GM23338 (cell line): Measurements from ENCODE around the gene FATE1. TPM values are rescaled to one million over a fixed set of nuclear protein-coding genes. Genes with fewer than 3 reads are reported as not detected.

Experiments
- ATAC-seq: fragments of 200-7000 bp; cut with Tn5 transposase; 3 replicates; pipeline ENCODE4 v1.9.1; 2020
- DNase-seq: peaks from one replicate; pipeline ENCODE4 v3.0.0-alpha.2; 2015; ENCODE audit warnings: low spot score
- H2AFZ ChIP-seq: fragments of 200-600 bp; sonication (generic); 2 replicates; pipeline ENCODE4 v1.8.0; 2016; ENCODE audit warnings: antibody characterized with exemption, mild to moderate bottlenecking, moderate library complexity
- H3F3A ChIP-seq: fragments of 200-600 bp; sonication (generic); replicated peaks from 2 replicates; pipeline ENCODE4 v1.8.0; 2017; ENCODE audit warnings: antibody characterized with exemption, mixed run types, low read depth
- H3K27ac ChIP-seq: fragments of 200-600 bp; sonication (generic); 2 replicates; pipeline ENCODE4 v1.6.1; 2016; ENCODE audit warnings: low read depth
- H3K27me3 ChIP-seq: fragments of 200-600 bp; sonication (generic); 2 replicates; pipeline ENCODE4 v1.8.0; 2016; ENCODE audit warnings: mild to moderate bottlenecking, mixed run types, moderate library complexity; ENCODE audit not compliant: insufficient read depth
- H3K36me3 ChIP-seq: fragments of 200-600 bp; sonication (generic); 2 replicates; pipeline ENCODE4 v1.8.0; 2016; ENCODE audit warnings: mild to moderate bottlenecking; ENCODE audit not compliant: insufficient read depth
- H3K4me1 ChIP-seq: fragments of 200-600 bp; sonication (generic); 2 replicates; pipeline ENCODE4 v1.8.0; 2016; ENCODE audit warnings: mild to moderate bottlenecking, moderate library complexity; ENCODE audit not compliant: insufficient read depth
- H3K4me2 ChIP-seq: fragments of 200-600 bp; sonication (generic); 2 replicates; pipeline ENCODE4 v1.7.1; 2017; ENCODE audit warnings: mixed run types
- H3K4me3 ChIP-seq: fragments of 200-600 bp; sonication (generic); 2 replicates; pipeline ENCODE4 v1.6.1; 2016; ENCODE audit warnings: mixed run types
- H3K79me2 ChIP-seq: fragments of 200-600 bp; sonication (generic); replicated peaks from 2 replicates; pipeline ENCODE4 v1.8.0; 2017; ENCODE audit warnings: mild to moderate bottlenecking; ENCODE audit not compliant: insufficient read depth
- H3K9me2 ChIP-seq: fragments of 200-600 bp; sonication (generic); 2 replicates; pipeline ENCODE4 v1.8.0; 2017; ENCODE audit not compliant: insufficient read depth
- H4K20me1 ChIP-seq: fragments of 200-600 bp; sonication (generic); replicated peaks from 2 replicates; pipeline ENCODE4 v1.8.0; 2017; ENCODE audit warnings: mild to moderate bottlenecking; ENCODE audit not compliant: insufficient read depth
- H3K27ac Mint-ChIP-seq: 2 replicates; pipeline ENCODE4 v1.8.0; 2020; ENCODE audit warnings: inconsistent platforms, mild to moderate bottlenecking, moderate library complexity, mixed read lengths
- H3K27me3 Mint-ChIP-seq: 3 replicates; pipeline ENCODE4 v1.8.0; 2022; ENCODE audit warnings: low read depth, mild to moderate bottlenecking, moderate library complexity, mixed read lengths, inconsistent platforms; ENCODE audit not compliant: insufficient read depth, poor library complexity
- H3K36me3 Mint-ChIP-seq: 3 replicates; pipeline ENCODE4 v1.8.0; 2021; ENCODE audit warnings: low read depth, mild to moderate bottlenecking, inconsistent platforms, moderate library complexity, mixed read lengths
- H3K4me1 Mint-ChIP-seq: 3 replicates; pipeline ENCODE4 v1.8.0; 2020; ENCODE audit warnings: mild to moderate bottlenecking, inconsistent platforms, mixed read lengths
- H3K4me3 Mint-ChIP-seq: 3 replicates; pipeline ENCODE4 v1.8.0; 2021; ENCODE audit warnings: moderate library complexity, mild to moderate bottlenecking, inconsistent platforms, mixed read lengths
- H3K9me3 Mint-ChIP-seq: 3 replicates; pipeline ENCODE4 v1.8.0; 2020; ENCODE audit warnings: moderate library complexity, mild to moderate bottlenecking, inconsistent platforms, mixed read lengths
- CREB1 ChIP-seq: fragments of 250-450 bp; sonication (Bioruptor Pico); IDR thresholded peaks from 2 replicates; pipeline ENCODE4 v1.5.0; 2020; ENCODE audit warnings: low read depth, mild to moderate bottlenecking, moderate library complexity
- CTCF ChIP-seq, 2 experiments: fragments of 200-600 bp in 1 of 2; sonication (generic) in 1 of 2; conservative IDR thresholded peaks; 2 replicates each; pipeline versions ENCODE4 v1.5.1 to v1.6.1; 2016 to 2017; ENCODE audit warnings: antibody characterized with exemption in 2 of 2, low read depth in 2 of 2, mild to moderate bottlenecking in 2 of 2, moderate library complexity in 1 of 2
- EZH2 ChIP-seq: fragments of 200-600 bp; sonication (generic); IDR thresholded peaks from one replicate; pipeline ENCODE4 v1.8.0; 2017; ENCODE audit warnings: antibody characterized with exemption, mild to moderate bottlenecking, low read depth; ENCODE audit not compliant: unreplicated experiment
- EZH2phosphoT487 ChIP-seq: fragments of 200-600 bp; sonication (generic); IDR thresholded peaks from one replicate; pipeline ENCODE4 v1.8.1; 2018; ENCODE audit warnings: antibody characterized with exemption; ENCODE audit not compliant: unreplicated experiment
- JUNB ChIP-seq: IDR thresholded peaks from one replicate; pipeline ENCODE4 v1.6.1; 2016; ENCODE audit warnings: antibody characterized with exemption; ENCODE audit not compliant: unreplicated experiment
- NANOG ChIP-seq: IDR thresholded peaks from 2 replicates; pipeline ENCODE4 v1.6.1; 2016; ENCODE audit warnings: antibody characterized with exemption, borderline replicate concordance
- POLR2AphosphoS5 ChIP-seq: IDR thresholded peaks from 2 replicates; pipeline ENCODE4 v1.6.1; 2016; ENCODE audit warnings: antibody characterized with exemption, low read depth
- STAT1 ChIP-seq: IDR thresholded peaks from one replicate; pipeline ENCODE4 v1.6.1; 2016; ENCODE audit warnings: antibody characterized with exemption; ENCODE audit not compliant: unreplicated experiment
- ZNF114 ChIP-seq: fragments of 250-450 bp; sonication (Bioruptor Pico); IDR thresholded peaks from 2 replicates; pipeline ENCODE4 v1.5.0; 2020; ENCODE audit warnings: mild to moderate bottlenecking, moderate library complexity
- ZNF331 ChIP-seq: fragments of 250-450 bp; sonication (Bioruptor Pico); IDR thresholded peaks from 2 replicates; pipeline ENCODE4 v1.5.0; 2020; ENCODE audit warnings: low read depth, mild to moderate bottlenecking, moderate library complexity
- polyA plus RNA-seq: library from polyadenylated mRNA; unstranded; fragments of >200 nt; fragmentation: Nextera tagmentation; extraction: Ambion mirVana; gene quantifications from 2 replicates; pipeline ENCODE4 v1.2.1, GENCODE V29; 2016
- total RNA-seq: library from RNA; depleted of rRNA; stranded (reverse); fragments of >200 nt; shearing (Covaris generic); gene quantifications from 2 replicates; pipeline ENCODE4 v1.2.3, GENCODE V29; 2014
- TF ChIP-seq, protein P1 (sequence below): IDR thresholded peaks from 2 replicates; pipeline ENCODE4 v1.6.1; 2016; ENCODE audit warnings: antibody characterized with exemption
- TF ChIP-seq, protein P2 (sequence below): fragments of 250-450 bp; sonication (Bioruptor Pico); IDR thresholded peaks from 2 replicates; pipeline ENCODE4 v1.5.0; 2020; ENCODE audit warnings: mild to moderate bottlenecking, moderate library complexity
- TF ChIP-seq, protein P3 (sequence below): IDR thresholded peaks from one replicate; pipeline ENCODE4 v1.6.1; 2018; ENCODE audit warnings: antibody characterized with exemption; ENCODE audit not compliant: unreplicated experiment

FATE1 gene
- total and polyA plus RNA-seq, 2 experiments from 2014 or later: 0.31 TPM; not detected in 1

GRCh38 chrX:151727346-151727745 lies 11.5 kb downstream of the FATE1 start:
- Histone ChIP-seq H3K27ac (no peak overlapping the region), H3K4me2 (no peak overlapping the region), H3K4me1 (no peaks in the 10 kb centered on the region), H3K79me2 (no peaks in the 10 kb centered on the region), H3K27me3 (no peaks in the 10 kb centered on the region), H4K20me1 (no peaks in the 10 kb centered on the region), H3K4me3 (no peak overlapping the region), H3K36me3 (no peaks in the 10 kb centered on the region), H3K9me2 (no peaks in the 10 kb centered on the region), H2AFZ (no peak overlapping the region), H3F3A (no peaks in the 10 kb centered on the region)
- Mint-ChIP-seq H3K27ac (no peak overlapping the region), H3K4me1 (peaks cover 6% of the 10 kb centered on the region; the same call in 2 of the 3 replicates), H3K4me3 (no peak overlapping the region), H3K36me3 (no peaks in the 10 kb centered on the region), H3K27me3 (peaks cover 2% of the 10 kb centered on the region), H3K9me3 (no peaks in the 10 kb centered on the region; the same call in 2 of the 3 replicates)
- ATAC-seq (no peak), DNase-seq (no peak)
- TF ChIP-seq EZH2phosphoT487 (no peak), ZNF114 (CRISPR knock-in tag) (no peak), CREB1 (CRISPR knock-in tag) (no peak), CTCF (conservative IDR thresholded peaks at IDR 0.05; ENCODE audit: low read depth in 2 of 2) (no peak), STAT1 (no peak), JUNB (no peak), ZNF331 (CRISPR knock-in tag) (no peak), NANOG (no peak), POLR2AphosphoS5 (no peak), EZH2 (no peak)
- TF ChIP-seq, protein P1, sequence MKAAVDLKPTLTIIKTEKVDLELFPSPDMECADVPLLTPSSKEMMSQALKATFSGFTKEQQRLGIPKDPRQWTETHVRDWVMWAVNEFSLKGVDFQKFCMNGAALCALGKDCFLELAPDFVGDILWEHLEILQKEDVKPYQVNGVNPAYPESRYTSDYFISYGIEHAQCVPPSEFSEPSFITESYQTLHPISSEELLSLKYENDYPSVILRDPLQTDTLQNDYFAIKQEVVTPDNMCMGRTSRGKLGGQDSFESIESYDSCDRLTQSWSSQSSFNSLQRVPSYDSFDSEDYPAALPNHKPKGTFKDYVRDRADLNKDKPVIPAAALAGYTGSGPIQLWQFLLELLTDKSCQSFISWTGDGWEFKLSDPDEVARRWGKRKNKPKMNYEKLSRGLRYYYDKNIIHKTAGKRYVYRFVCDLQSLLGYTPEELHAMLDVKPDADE: no peak
- TF ChIP-seq, protein P2, sequence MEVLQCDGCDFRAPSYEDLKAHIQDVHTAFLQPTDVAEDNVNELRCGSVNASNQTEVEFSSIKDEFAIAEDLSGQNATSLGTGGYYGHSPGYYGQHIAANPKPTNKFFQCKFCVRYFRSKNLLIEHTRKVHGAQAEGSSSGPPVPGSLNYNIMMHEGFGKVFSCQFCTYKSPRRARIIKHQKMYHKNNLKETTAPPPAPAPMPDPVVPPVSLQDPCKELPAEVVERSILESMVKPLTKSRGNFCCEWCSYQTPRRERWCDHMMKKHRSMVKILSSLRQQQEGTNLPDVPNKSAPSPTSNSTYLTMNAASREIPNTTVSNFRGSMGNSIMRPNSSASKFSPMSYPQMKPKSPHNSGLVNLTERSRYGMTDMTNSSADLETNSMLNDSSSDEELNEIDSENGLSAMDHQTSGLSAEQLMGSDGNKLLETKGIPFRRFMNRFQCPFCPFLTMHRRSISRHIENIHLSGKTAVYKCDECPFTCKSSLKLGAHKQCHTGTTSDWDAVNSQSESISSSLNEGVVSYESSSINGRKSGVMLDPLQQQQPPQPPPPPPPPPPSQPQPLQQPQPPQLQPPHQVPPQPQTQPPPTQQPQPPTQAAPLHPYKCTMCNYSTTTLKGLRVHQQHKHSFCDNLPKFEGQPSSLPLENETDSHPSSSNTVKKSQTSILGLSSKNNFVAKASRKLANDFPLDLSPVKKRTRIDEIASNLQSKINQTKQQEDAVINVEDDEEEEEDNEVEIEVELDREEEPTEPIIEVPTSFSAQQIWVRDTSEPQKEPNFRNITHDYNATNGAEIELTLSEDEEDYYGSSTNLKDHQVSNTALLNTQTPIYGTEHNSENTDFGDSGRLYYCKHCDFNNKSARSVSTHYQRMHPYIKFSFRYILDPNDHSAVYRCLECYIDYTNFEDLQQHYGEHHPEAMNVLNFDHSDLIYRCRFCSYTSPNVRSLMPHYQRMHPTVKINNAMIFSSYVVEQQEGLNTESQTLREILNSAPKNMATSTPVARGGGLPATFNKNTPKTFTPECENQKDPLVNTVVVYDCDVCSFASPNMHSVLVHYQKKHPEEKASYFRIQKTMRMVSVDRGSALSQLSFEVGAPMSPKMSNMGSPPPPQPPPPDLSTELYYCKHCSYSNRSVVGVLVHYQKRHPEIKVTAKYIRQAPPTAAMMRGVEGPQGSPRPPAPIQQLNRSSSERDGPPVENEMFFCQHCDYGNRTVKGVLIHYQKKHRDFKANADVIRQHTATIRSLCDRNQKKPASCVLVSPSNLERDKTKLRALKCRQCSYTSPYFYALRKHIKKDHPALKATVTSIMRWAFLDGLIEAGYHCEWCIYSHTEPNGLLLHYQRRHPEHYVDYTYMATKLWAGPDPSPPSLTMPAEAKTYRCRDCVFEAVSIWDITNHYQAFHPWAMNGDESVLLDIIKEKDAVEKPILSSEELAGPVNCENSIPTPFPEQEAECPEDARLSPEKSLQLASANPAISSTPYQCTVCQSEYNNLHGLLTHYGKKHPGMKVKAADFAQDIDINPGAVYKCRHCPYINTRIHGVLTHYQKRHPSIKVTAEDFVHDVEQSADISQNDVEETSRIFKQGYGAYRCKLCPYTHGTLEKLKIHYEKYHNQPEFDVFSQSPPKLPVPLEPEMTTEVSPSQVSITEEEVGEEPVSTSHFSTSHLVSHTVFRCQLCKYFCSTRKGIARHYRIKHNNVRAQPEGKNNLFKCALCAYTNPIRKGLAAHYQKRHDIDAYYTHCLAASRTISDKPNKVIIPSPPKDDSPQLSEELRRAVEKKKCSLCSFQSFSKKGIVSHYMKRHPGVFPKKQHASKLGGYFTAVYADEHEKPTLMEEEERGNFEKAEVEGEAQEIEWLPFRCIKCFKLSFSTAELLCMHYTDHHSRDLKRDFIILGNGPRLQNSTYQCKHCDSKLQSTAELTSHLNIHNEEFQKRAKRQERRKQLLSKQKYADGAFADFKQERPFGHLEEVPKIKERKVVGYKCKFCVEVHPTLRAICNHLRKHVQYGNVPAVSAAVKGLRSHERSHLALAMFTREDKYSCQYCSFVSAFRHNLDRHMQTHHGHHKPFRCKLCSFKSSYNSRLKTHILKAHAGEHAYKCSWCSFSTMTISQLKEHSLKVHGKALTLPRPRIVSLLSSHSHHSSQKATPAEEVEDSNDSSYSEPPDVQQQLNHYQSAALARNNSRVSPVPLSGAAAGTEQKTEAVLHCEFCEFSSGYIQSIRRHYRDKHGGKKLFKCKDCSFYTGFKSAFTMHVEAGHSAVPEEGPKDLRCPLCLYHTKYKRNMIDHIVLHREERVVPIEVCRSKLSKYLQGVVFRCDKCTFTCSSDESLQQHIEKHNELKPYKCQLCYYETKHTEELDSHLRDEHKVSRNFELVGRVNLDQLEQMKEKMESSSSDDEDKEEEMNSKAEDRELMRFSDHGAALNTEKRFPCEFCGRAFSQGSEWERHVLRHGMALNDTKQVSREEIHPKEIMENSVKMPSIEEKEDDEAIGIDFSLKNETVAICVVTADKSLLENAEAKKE (CRISPR knock-in tag): no peak
- TF ChIP-seq, protein P3, sequence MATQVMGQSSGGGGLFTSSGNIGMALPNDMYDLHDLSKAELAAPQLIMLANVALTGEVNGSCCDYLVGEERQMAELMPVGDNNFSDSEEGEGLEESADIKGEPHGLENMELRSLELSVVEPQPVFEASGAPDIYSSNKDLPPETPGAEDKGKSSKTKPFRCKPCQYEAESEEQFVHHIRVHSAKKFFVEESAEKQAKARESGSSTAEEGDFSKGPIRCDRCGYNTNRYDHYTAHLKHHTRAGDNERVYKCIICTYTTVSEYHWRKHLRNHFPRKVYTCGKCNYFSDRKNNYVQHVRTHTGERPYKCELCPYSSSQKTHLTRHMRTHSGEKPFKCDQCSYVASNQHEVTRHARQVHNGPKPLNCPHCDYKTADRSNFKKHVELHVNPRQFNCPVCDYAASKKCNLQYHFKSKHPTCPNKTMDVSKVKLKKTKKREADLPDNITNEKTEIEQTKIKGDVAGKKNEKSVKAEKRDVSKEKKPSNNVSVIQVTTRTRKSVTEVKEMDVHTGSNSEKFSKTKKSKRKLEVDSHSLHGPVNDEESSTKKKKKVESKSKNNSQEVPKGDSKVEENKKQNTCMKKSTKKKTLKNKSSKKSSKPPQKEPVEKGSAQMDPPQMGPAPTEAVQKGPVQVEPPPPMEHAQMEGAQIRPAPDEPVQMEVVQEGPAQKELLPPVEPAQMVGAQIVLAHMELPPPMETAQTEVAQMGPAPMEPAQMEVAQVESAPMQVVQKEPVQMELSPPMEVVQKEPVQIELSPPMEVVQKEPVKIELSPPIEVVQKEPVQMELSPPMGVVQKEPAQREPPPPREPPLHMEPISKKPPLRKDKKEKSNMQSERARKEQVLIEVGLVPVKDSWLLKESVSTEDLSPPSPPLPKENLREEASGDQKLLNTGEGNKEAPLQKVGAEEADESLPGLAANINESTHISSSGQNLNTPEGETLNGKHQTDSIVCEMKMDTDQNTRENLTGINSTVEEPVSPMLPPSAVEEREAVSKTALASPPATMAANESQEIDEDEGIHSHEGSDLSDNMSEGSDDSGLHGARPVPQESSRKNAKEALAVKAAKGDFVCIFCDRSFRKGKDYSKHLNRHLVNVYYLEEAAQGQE: no peak
